ENCODE results near the gene KDF1.
A peak's percentile ranks its signal among the peaks of the same experiment; 100 is the strongest.

GRCh38 chr1:26921540-26922430 lies 38.5 kb downstream of the KDF1 start, which contains the start of gene NUDC:
- TF ChIP-seq POLR2A (IDR thresholded peaks at IDR 0.05; ENCODE audit: low read length) (peak; percentile 95), GATA1 (IDR thresholded peaks at IDR 0.05; ENCODE audit: low read depth, low read length) (no peak)
